ENCODE data around the gene LDHAL6A.

DNA sequence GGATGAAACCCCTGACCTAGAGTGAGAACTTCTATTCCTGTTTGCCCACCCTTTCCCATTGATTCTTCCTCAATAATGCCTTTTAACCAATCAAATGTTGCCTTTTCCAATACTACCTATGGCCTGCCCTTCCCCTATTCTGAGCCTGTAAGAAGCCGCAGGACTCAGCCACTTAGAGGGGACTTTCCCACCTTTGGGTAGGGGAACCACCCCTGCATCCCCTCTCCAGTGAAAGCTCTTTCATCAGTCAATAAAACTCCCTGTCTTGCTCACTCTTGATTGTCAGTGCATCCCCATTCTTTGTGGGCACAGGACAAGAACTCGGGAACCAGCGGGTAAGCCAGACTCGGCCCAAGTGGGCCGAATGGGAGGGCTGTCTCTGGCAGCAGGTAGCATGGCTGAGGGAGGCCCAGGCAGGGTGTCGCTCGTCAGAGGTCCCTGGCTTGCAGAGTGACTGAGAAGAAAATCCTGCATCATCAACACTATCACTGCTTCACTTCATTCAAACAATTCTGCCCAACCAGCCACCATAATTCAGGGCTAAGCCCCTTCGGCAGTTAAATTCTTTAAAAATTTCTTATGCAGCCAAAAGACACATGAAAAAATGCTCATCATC lies 30.4 kb downstream of the LDHAL6A start:
- TF ChIP-seq MAX (IDR thresholded peaks at IDR 0.05) (no peak), TAF1 (IDR thresholded peaks at IDR 0.05; ENCODE audit: low read depth) (no peak), RAD21 (IDR thresholded peaks at IDR 0.05; ENCODE audit: low read depth) (no peak), CEBPB (IDR thresholded peaks at IDR 0.05) (no peak)
- TF ChIP-seq, protein P1, sequence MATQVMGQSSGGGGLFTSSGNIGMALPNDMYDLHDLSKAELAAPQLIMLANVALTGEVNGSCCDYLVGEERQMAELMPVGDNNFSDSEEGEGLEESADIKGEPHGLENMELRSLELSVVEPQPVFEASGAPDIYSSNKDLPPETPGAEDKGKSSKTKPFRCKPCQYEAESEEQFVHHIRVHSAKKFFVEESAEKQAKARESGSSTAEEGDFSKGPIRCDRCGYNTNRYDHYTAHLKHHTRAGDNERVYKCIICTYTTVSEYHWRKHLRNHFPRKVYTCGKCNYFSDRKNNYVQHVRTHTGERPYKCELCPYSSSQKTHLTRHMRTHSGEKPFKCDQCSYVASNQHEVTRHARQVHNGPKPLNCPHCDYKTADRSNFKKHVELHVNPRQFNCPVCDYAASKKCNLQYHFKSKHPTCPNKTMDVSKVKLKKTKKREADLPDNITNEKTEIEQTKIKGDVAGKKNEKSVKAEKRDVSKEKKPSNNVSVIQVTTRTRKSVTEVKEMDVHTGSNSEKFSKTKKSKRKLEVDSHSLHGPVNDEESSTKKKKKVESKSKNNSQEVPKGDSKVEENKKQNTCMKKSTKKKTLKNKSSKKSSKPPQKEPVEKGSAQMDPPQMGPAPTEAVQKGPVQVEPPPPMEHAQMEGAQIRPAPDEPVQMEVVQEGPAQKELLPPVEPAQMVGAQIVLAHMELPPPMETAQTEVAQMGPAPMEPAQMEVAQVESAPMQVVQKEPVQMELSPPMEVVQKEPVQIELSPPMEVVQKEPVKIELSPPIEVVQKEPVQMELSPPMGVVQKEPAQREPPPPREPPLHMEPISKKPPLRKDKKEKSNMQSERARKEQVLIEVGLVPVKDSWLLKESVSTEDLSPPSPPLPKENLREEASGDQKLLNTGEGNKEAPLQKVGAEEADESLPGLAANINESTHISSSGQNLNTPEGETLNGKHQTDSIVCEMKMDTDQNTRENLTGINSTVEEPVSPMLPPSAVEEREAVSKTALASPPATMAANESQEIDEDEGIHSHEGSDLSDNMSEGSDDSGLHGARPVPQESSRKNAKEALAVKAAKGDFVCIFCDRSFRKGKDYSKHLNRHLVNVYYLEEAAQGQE (IDR thresholded peaks at IDR 0.05; ENCODE audit: low read depth), result no peak
